Limb (tissue), 2 donors: ENCODE measurements around the gene FOXP2.

ENCODE experiments used
- DNase-seq, 2 donors: peaks; one replicate each; pipeline ENCODE4 v3.0.0-alpha.2; 2016; ENCODE audit errors: extremely low spot score in 2 of 2

FOXP2 gene

GRCh38 chr7:114711241-114711640 is 296.6 kb downstream of the FOXP2 start:
- no peak for DNase-seq

- DNase-seq: no peak
Observed at GRCh38 chr7:114715907-114716306, 301.3 kb downstream of the FOXP2 start.

- no peak for DNase-seq
Observed at GRCh38 chr7:114718861-114719260, 304.2 kb downstream of the FOXP2 start.

GRCh38 chr7:114720725-114721124 is 306.1 kb downstream of the FOXP2 start:
- DNase-seq: no peak

- no peak for DNase-seq
Observed at GRCh38 chr7:114722562-114722961, 307.9 kb downstream of the FOXP2 start.

GRCh38 chr7:114723308-114723707 is 308.7 kb downstream of the FOXP2 start:
- DNase-seq: no peak

- no peak for DNase-seq
Observed at GRCh38 chr7:114740095-114740494, 325.5 kb downstream of the FOXP2 start.

GRCh38 chr7:114740941-114741340 is 326.3 kb downstream of the FOXP2 start:
- DNase-seq: no peak

- no peak for DNase-seq
Observed at GRCh38 chr7:114741911-114742310, 327.3 kb downstream of the FOXP2 start.
